HepG2 (cell line): Measurements from ENCODE around the gene TRIM44. TPM values are rescaled to one million over a fixed set of nuclear protein-coding genes. Genes with fewer than 3 reads are reported as not detected.

Experiments
- ATAC-seq: fragments of 200-7000 bp; cut with Tn5 transposase; 3 replicates; pipeline ENCODE4 v1.9.1; 2020; ENCODE audit warnings: mild to moderate bottlenecking, moderate library complexity
- BruUV-seq: library from RNA; stranded (reverse); fragments of 400-500 nt; replicated peaks from 2 replicates; lab custom pipeline; 2021; lab: Mats Ljungman, UMichigan
- CTCF ChIA-PET: fragments of 300-600 bp; formaldehyde crosslinking; extraction: SDS; loops from one replicate; lab custom pipeline; 2021; ENCODE audit warnings: low total read pairs, inconsistent platforms, low intra/inter-chr PET ratio; lab: Yijun Ruan, JAX
- POLR2A ChIA-PET: fragments of 350-600 bp; sonication (Branson Sonifier 250); formaldehyde crosslinking; loops from one replicate; lab custom pipeline; 2020; ENCODE audit warnings: antibody characterized with exemption, inconsistent platforms; lab: Yijun Ruan, JAX
- DNase-seq: peaks from one replicate; pipeline ENCODE4 v3.0.0-alpha.2; 2015; ENCODE audit warnings: low spot score
- FAIRE-seq: peaks from 3 replicates; lab custom pipeline; 2011; peaks lifted over from hg19 to GRCh38; lab: Jason Lieb, UNC
- H2AFZ ChIP-seq: one replicate; pipeline ENCODE4 v1.6.1; 2011; ENCODE audit warnings: low read length, inconsistent platforms
- H3K27ac ChIP-seq: fragments of 300-600 bp; 3 replicates; pipeline ENCODE4 v1.8.0; 2011; ENCODE audit warnings: mixed run types, mild to moderate bottlenecking, mixed read lengths, low read length, inconsistent platforms; ENCODE audit not compliant: insufficient read depth; ENCODE audit errors: extremely low read length
- H3K27me3 ChIP-seq, 2 experiments: fragments of 200-600 bp in 1 of 2; 2 replicates in 1 of 2; 3 replicates in 1 of 2; pipeline versions ENCODE4 v1.6.0 to v1.8.0; 2011; ENCODE audit warnings: low read length in 2 of 2, mild to moderate bottlenecking in 2 of 2, moderate library complexity in 2 of 2, inconsistent platforms in 1 of 2; ENCODE audit not compliant: insufficient read depth in 2 of 2, control insufficient read depth in 1 of 2
- H3K36me3 ChIP-seq, 2 experiments: fragments of 200-600 bp in 1 of 2; replicated peaks in 1 of 2; 2 replicates in 1 of 2; 3 replicates in 1 of 2; pipeline versions ENCODE4 v1.5.1 to v1.8.0; 2011; ENCODE audit warnings: low read length in 2 of 2, inconsistent platforms in 1 of 2; ENCODE audit not compliant: insufficient read depth in 2 of 2, control insufficient read depth in 1 of 2
- H3K4me1 ChIP-seq: 2 replicates; pipeline ENCODE4 v1.5.1; 2012; ENCODE audit warnings: low read length, inconsistent platforms; ENCODE audit not compliant: insufficient read depth
- H3K4me2 ChIP-seq: 2 replicates; pipeline ENCODE4 v1.6.0; 2011; ENCODE audit warnings: low read depth, low read length, inconsistent platforms
- H3K4me3 ChIP-seq, 3 experiments: fragments of 200-600 bp in 1 of 3; sonication (generic), shearing (Covaris generic) in 1 of 3; replicated peaks in 1 of 3; 2 replicates each; pipeline ENCODE4 v1.5.1; 2011 to 2016; ENCODE audit warnings: low read length in 3 of 3, inconsistent platforms in 2 of 3, low read depth in 2 of 3, mild to moderate bottlenecking in 2 of 3, control low read depth in 1 of 3, mixed read lengths in 1 of 3; ENCODE audit not compliant: insufficient read depth in 1 of 3
- H3K79me2 ChIP-seq: one replicate; pipeline ENCODE4 v1.6.1; 2011; ENCODE audit warnings: low read length, inconsistent platforms; ENCODE audit not compliant: insufficient read depth
- H3K9ac ChIP-seq: 2 replicates; pipeline ENCODE4 v1.6.0; 2011; ENCODE audit warnings: mild to moderate bottlenecking, low read depth, low read length, inconsistent platforms; ENCODE audit not compliant: insufficient read depth
- H3K9me3 ChIP-seq: 2 replicates; pipeline ENCODE4 v1.5.1; 2012; ENCODE audit warnings: mild to moderate bottlenecking, low read length
- H4K20me1 ChIP-seq: 2 replicates; pipeline ENCODE4 v1.6.0; 2011; ENCODE audit warnings: inconsistent platforms, mild to moderate bottlenecking, low read length, moderate library complexity; ENCODE audit not compliant: insufficient read depth
- KAT2B ChIP-seq: fragments of 150-350 bp; IDR thresholded peaks from 2 replicates; pipeline ENCODE4 v1.6.1; 2014; ENCODE audit warnings: low read depth, low read length, borderline replicate concordance
- MIER3 ChIP-seq: IDR thresholded peaks from 2 replicates; pipeline ENCODE4 v1.6.1; 2016; ENCODE audit warnings: missing compliant biosample characterization, borderline replicate concordance
- RFX5 ChIP-seq: IDR thresholded peaks from 2 replicates; pipeline ENCODE4 v1.6.1; 2011; ENCODE audit warnings: low read depth, low read length, improper control_type of control experiment
- SP2 ChIP-seq: sonication (generic); formaldehyde crosslinking; IDR thresholded peaks from 2 replicates; pipeline ENCODE4 v1.5.1; 2020; ENCODE audit warnings: mild to moderate bottlenecking, missing genetic modification reagents
- SRSF1 ChIP-seq: fragments of 200-400 bp; formaldehyde crosslinking; optimal IDR thresholded peaks from 2 replicates; pipeline ENCODE3; 2017; ENCODE audit warnings: mild to moderate bottlenecking, low read depth, low read length, moderate library complexity
- XBP1 ChIP-seq: sonication (generic); formaldehyde crosslinking; IDR thresholded peaks from 2 replicates; pipeline ENCODE4 v1.5.0; 2020; ENCODE audit warnings: missing genetic modification reagents
- ZFP1 ChIP-seq: IDR thresholded peaks from 2 replicates; pipeline ENCODE4 v1.6.1; 2016
- ZNF468 ChIP-seq: sonication (generic); formaldehyde crosslinking; IDR thresholded peaks from 2 replicates; pipeline ENCODE4 v1.8.0; 2022; ENCODE audit warnings: mild to moderate bottlenecking, moderate library complexity, missing genetic modification reagents
- ZNF556 ChIP-seq: sonication (generic); formaldehyde crosslinking; IDR thresholded peaks from 2 replicates; pipeline ENCODE4 v1.4.0; 2020; ENCODE audit warnings: mild to moderate bottlenecking, missing genetic modification reagents, borderline replicate concordance
- ZNF567 ChIP-seq: sonication (generic); formaldehyde crosslinking; IDR thresholded peaks from 2 replicates; pipeline ENCODE4 v1.8.1; 2023; ENCODE audit warnings: mild to moderate bottlenecking, missing genetic modification reagents, borderline replicate concordance
- ZNF609 ChIP-seq: sonication (generic); formaldehyde crosslinking; IDR thresholded peaks from 2 replicates; pipeline ENCODE4 v1.4.0; 2020; ENCODE audit warnings: mild to moderate bottlenecking, missing genetic modification reagents, borderline replicate concordance
- WGBS: methylation state at CpG from one replicate; pipeline ENCODE4 v1.1.6; 2017; ENCODE audit warnings: low lambda C conversion rate; 5-methylcytosine and 5-hydroxymethylcytosine counted together
- in situ Hi-C: cut with HindIII; loops from 2 replicates; pipeline ENCODE4 v1.10.0; 2017; ENCODE audit warnings: low pct_unique_long_range_greater_than_20kb; ENCODE audit not compliant: extremely low pct_ligation_motif_present
- intact Hi-C: fragments of 100-400 bp; cut with micrococcal nuclease; formaldehyde crosslinking; loops from one replicate; pipeline ENCODE4 v1.10.0; 2022; ENCODE audit not compliant: unreplicated experiment
- polyA plus RNA-seq, 8 experiments: library from polyadenylated mRNA; depleted of rRNA in 3 of 8; stranded (reverse) in 7 of 8; unstranded in 1 of 8; fragments of >200 nt; fragmentation: Illumina TruSeq in 4 of 8; extraction: Trizol in 4 of 8; gene quantifications; 2 replicates each; pipeline versions ENCODE4 v1.2.1 to v1.2.3, GENCODE V29; 2011 to 2016; ENCODE audit warnings: low read depth in 4 of 8, missing spikeins in 1 of 8, mixed read lengths in 1 of 8; ENCODE audit not compliant: insufficient read depth in 1 of 8
- total RNA-seq, 5 experiments: library from RNA; depleted of rRNA; stranded (reverse); fragments of >200 nt; fragmentation: Illumina TruSeq; extraction: Trizol; gene quantifications; 2 replicates each; pipeline ENCODE4 v1.2.3, GENCODE V29; 2016; ENCODE audit warnings: low read depth in 1 of 5
- TF ChIP-seq, protein P1 (sequence below): sonication (generic); formaldehyde crosslinking; IDR thresholded peaks from 2 replicates; pipeline ENCODE4 v1.4.0; 2020; ENCODE audit warnings: missing genetic modification reagents

Gene TRIM44
- total and polyA plus RNA-seq, 2 of the 13 experiments (the other 11 are each of a cell fraction or from before 2014, with no cell fraction given): 22.7 to 50.3 TPM

DNA sequence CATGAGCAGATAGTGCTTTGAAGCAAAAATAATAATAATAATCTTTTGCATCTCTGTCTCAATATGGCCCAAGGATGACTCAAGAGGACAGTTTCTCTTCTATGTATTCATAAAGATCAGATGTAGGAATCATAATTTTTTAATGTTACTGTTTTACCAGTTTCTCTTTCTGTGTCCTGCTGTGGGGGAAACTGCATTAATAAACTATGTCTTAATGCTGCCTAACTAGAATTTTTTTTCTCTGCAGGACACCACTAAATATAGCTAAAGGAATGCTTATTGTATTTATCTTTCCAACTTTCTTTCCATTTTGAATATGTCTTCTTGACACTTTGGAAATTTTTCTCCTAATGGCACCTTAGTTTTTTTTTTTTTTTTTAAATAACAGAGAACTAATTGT is 37.8 kb upstream of the TRIM44 start (continued):
- TF ChIP-seq ZNF609 (CRISPR knock-in tag) (no peak), ZFP1 (CRISPR knock-in tag) (no peak)

- POLR2A ChIA-PET: no interaction called here
- H3K27ac ChIP-seq: no peak overlapping the region
These were observed 36.1 kb upstream of the TRIM44 start for GRCh38 chr11:35626501-35626900.

More at GRCh38 chr11:35626501-35626900, 36.1 kb upstream of the TRIM44 start:
- TF ChIP-seq, protein P1, sequence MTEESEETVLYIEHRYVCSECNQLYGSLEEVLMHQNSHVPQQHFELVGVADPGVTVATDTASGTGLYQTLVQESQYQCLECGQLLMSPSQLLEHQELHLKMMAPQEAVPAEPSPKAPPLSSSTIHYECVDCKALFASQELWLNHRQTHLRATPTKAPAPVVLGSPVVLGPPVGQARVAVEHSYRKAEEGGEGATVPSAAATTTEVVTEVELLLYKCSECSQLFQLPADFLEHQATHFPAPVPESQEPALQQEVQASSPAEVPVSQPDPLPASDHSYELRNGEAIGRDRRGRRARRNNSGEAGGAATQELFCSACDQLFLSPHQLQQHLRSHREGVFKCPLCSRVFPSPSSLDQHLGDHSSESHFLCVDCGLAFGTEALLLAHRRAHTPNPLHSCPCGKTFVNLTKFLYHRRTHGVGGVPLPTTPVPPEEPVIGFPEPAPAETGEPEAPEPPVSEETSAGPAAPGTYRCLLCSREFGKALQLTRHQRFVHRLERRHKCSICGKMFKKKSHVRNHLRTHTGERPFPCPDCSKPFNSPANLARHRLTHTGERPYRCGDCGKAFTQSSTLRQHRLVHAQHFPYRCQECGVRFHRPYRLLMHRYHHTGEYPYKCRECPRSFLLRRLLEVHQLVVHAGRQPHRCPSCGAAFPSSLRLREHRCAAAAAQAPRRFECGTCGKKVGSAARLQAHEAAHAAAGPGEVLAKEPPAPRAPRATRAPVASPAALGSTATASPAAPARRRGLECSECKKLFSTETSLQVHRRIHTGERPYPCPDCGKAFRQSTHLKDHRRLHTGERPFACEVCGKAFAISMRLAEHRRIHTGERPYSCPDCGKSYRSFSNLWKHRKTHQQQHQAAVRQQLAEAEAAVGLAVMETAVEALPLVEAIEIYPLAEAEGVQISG (CRISPR knock-in tag): no peak
- TF ChIP-seq ZNF556 (no peak), SP2 (CRISPR knock-in tag) (no peak), KAT2B (no peak), RFX5 (no peak), MIER3 (CRISPR knock-in tag) (no peak), XBP1 (CRISPR knock-in tag) (no peak), SRSF1 (no peak), ZNF468 (CRISPR knock-in tag) (no peak), ZNF567 (CRISPR knock-in tag) (no peak)
- H3K36me3 ChIP-seq: no peaks in the 10 kb centered on the region
- H3K4me2 ChIP-seq: no peak overlapping the region
- H3K27me3 ChIP-seq: peaks cover 0 to 13% of the 10 kb centered on the region in 2 experiments; a peak in 2 of 5 replicates
- H3K4me1 ChIP-seq: peaks cover 9% of the 10 kb centered on the region; the same call in 1 of the 2 replicates
- H3K79me2 ChIP-seq: no peaks in the 10 kb centered on the region
- FAIRE-seq (no peak), DNase-seq (no peak), ATAC-seq (no peak)
- no peak overlapping the region for H3K9ac ChIP-seq
- intact Hi-C loops: no loop called here
- CTCF ChIA-PET: no interaction called here
- BruUV-seq: no TSS peak
- 20% methylated on average over 2 of the region's 2 CpGs for WGBS
- in situ Hi-C loops: no loop called here
- H3K9me3 ChIP-seq: no peaks in the 10 kb centered on the region
- H2AFZ ChIP-seq: no peak overlapping the region
- H4K20me1 ChIP-seq: no peaks in the 10 kb centered on the region
- H3K4me3 ChIP-seq: no peak overlapping the region
